LNCAP (cell line): Measurements from ENCODE around the gene ASAP3.

ENCODE experiments used
- CTCF ChIP-seq: fragments of 450-650 bp; IDR thresholded peaks from 2 replicates; pipeline ENCODE4 v1.5.1; 2017; ENCODE audit warnings: mild to moderate bottlenecking

The ASAP3 gene

DNA sequence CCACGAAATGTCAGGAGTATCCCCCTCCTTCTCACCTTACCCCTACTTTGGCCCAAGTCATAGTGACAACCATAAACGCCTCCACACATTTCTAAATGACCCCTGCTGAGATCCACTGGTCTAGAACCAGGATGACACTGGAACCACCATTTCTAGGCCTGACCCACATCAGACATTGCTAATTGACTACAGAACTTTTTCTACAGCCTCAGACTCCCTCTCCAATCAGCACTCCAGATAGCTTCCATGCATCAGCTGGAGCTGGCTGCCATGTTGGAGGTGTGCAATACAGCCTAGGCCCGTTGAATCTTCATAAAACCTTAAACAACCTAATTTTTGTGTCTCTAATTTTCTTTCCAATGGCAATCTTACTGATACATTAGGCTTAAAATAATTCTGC lies 78.0 kb downstream of the ASAP3 start:
- no peak for TF ChIP-seq CTCF

GRCh38 chr1:23403735-23404486 lies 80.1 kb downstream of the ASAP3 start:
- peak; percentile 74 for TF ChIP-seq CTCF

DNA sequence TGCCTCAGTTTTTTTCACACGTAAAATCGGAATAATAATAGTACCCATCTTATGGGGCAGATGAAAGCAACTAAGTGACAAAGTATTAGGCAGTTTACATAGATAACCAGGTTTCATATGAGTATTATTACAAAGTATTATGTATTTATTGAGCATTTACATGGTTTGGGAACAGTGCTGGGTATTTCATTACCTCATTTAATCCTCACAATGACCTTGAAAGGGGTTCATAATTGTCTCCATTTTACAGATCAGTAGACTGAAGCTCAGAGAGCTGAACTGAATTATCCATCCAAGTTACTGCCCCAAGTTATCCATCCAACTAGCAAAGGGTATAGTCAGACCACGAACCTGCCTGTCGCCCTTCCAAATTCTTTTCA lies 80.6 kb downstream of the ASAP3 start:
- TF ChIP-seq CTCF, result no peak

DNA sequence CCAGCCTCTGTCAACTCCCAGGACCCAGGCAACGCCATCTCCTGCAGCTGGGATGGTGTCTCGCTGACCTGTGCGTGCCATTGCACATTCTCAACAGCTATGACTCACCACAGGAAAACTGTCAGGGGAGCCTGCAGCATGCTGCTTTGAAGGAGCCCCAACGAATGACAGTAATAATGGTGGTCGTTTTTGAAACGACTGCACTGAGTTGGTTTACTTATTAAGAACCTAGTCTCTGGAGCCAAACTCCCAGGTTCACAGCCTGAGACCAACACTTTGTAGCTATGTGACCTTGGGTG lies 81.0 kb downstream of the ASAP3 start:
- no peak for TF ChIP-seq CTCF

DNA sequence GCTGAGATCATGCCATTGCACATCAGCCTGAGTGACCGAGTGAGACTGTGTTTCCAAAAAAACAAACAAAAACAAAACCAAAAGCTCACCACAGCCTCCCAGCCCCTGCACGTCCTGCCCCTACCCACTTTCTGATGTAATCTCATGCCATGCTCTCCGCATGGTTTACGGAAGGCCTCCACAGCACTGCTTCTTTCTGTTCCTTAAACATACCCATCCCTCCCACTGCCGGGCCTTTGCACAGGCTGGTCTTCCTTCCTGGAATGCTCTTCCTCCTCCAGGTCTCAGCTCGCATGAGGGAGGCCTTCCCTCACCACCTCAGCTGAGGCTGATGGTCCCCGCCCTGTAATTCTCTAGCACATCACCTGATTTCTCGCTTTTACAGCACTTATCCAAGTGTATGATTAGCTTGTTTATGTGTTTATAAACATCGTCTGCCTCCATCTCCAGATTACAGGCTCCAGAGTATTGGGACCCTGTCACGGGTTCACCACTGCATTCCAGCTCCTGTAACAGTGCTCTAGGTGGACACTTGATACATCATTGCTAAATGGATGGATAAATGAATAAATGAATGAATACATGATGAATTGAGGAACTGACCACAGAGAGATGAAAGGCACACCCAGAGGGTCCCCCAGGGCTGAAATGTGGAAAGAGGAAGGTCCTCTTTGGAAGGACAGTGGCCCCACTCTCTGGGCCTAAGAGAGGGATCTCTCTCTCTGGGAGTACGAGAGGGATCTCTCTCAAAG lies 81.5 kb downstream of the ASAP3 start:
- no peak for TF ChIP-seq CTCF

- TF ChIP-seq CTCF, result no peak
These were observed 82.7 kb downstream of the ASAP3 start for GRCh38 chr1:23401313-23401712.

- TF ChIP-seq CTCF, result no peak
These were observed 83.5 kb downstream of the ASAP3 start for GRCh38 chr1:23400324-23401114.
